ENCODE results near the gene VPS13C.
"Not testable (repeated sequence)": the region's sequence is repeated elsewhere in the genome, so short reads cannot be mapped to it uniquely, and the experiment has no call there.

Gene VPS13C

DNA sequence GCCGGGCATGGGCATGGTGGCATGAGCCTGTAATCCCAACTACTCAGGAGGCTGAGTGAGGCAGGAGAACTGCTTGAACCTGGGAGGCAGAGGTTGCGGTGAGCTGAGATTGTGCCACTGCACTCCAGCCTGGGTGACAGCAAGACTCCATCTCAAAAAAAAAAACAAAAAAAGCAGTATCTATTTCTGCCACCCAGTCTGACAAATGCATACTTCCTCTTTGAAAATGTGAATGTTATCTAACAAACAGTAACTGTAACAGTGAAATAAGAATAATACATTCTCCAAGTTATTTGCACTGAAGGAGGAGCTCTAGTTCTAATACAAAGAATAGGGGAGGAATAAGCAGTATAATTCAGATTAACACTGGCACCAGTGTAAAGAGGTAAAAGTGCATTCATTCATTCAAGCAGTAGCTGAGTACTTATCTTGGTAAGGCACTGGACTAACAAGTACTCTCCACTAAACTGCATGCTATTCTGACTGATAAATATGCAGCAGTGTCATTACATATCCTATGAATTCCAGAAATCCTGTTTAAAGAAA lies 12.9 kb downstream of the VPS13C start:
- no peak for DNase-seq (ENCODE audit: low read depth in 2 of 2)

DNA sequence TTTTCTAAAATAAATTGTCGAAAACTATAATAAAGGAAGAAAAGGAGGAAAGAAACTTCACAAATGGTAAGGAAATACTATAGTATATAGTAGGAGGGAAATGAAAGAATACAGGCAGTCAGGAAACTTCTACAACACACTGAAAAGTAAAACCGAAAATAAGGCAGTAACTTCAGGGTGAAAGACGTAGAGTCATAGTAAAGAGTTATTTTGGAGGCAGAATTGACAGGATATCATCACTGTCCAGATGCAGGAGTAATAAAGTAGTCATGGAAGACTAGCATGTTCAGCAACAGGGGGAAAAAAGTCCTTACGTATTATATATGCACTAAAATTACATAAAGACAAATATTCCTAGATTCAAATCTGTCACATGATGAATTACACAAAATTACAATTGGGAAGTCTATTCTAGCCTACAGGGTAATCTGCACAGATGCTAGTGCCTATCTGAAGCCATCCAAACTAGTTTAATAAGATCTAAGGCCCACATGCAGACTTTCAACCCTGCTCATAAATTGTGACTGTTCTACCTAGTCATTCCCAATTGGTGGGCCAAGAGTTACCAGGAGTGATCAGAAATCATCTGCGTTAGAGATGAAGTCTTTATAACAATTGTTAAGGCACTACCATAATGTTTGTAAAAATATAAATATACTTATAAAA lies 14.0 kb downstream of the VPS13C start:
- no peak for DNase-seq (ENCODE audit: low read depth in 2 of 2)

DNA sequence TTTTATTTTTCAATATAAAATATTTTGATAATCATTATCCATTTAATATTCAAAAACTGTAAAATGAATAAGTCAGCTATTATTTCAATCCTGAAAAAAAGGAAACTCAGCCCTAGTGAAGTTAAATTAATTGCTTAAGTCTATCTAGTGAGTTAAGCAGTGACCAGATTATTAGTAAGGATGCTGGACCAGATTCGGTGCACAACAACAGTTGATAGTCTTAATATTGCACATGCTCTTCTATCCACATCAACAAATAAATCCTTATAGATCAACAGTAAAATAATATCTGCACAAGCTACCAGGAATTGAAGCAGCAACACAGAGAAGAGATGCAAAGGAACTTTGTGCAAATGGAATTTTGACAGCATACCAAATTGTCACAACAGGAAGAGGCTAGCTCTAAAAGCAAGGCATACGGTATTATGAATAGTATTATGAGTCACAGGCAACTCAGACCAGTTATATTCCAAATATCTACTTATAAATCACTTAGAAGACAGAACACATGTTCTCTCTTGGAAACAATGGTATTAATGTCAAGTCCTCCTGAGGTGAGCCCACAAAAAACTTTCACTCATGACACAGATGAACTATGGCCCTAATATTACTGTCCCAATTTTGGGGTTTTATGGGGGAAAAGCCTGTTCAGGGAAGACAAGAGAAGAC lies 24.9 kb downstream of the VPS13C start:
- DNase-seq (ENCODE audit: low read depth in 2 of 2): no peak

DNA sequence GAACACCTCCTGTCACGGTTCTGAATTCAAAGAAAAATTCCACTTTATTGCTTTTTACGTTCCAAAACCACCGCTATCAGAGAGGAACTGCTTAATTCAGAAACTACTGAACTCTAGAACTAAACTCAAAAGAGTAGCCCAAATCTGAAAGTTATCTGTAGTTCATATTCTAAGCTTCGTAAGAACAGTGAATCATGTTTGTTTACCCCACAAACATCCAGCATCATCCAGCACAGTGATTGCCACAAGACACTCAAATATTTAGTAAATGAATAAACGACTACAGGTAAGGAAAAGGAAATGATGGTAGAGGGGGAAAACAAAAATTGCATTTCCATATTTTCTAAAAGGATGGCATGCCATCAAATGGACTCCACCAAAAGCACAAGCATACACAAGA lies 32.3 kb downstream of the VPS13C start:
- DNase-seq (ENCODE audit: low read depth in 2 of 2): no peak

DNA sequence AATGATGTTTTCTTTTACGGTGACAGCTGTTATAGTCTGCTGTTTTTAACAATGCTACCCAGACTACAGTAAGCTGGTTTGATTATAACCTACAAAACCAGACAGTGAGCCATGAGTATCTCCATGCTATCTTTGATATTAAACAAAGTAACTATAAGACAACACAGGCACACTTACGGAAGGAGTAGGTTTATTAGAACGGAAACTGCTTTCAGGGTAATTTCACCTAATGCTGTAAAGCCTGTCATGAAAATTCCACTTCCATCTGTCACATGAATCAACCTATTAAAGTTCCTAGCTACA lies 33.0 kb downstream of the VPS13C start:
- no peak for DNase-seq (ENCODE audit: low read depth in 2 of 2)

GRCh38 chr15:62026487-62027262 lies 33.6 kb downstream of the VPS13C start:
- DNase-seq (ENCODE audit: low read depth in 2 of 2): no peak

- DNase-seq (ENCODE audit: low read depth in 2 of 2): no peak
These were observed 38.2 kb downstream of the VPS13C start for GRCh38 chr15:62021991-62022600.

DNA sequence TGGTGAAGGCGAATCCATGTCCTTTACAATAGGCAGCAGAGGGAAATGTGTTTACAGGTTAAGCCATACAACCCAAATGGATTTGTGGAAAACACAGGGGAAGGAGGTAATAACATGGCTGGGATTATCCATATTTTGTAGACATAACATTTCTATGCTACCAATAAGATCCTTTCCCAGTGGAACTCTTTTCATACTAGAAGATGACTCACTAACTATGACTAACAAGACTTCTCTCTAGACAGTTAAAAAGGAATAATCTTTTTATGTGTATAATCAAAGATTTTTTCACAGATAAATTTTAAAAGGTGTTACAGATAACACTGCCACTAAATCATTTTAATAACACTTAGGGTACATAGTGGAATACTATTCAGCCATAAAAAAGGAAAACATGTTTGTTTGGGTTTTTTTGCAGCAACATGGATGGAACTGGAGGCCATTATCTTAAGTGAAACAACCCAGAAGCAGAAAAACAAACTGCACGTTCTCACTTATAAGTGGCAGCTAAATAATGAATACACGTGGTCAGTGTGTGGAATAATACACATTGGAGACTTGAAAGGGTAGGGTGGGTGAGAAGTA lies 39.6 kb downstream of the VPS13C start:
- no peak for DNase-seq (ENCODE audit: low read depth in 2 of 2)

- not testable (repeated sequence) for DNase-seq (ENCODE audit: low read depth in 2 of 2)
These were observed 54.9 kb downstream of the VPS13C start for GRCh38 chr15:62005354-62005753.

DNA sequence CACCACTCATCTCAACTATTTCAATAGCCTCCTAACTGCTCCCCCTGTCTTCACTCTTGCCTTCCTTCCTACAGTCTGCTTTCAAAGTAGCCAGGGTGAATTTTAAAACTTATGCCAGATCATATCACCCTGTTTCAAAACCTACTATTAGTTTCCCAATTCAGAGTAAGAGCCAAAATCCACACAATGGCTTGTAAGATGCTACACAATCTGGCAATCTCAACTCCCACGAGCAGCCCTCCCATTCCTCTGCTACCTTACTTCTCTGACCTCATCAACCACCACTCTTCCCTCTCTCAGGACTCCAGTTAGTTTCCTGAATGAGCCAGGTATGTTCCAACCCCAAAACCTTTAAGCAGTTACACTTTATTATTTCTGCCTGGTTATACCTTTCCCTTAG lies 62.5 kb downstream of the VPS13C start:
- no peak for DNase-seq (ENCODE audit: low read depth in 2 of 2)

GRCh38 chr15:61996056-61996635 lies 64.1 kb downstream of the VPS13C start:
- DNase-seq (ENCODE audit: low read depth in 2 of 2): no peak

DNA sequence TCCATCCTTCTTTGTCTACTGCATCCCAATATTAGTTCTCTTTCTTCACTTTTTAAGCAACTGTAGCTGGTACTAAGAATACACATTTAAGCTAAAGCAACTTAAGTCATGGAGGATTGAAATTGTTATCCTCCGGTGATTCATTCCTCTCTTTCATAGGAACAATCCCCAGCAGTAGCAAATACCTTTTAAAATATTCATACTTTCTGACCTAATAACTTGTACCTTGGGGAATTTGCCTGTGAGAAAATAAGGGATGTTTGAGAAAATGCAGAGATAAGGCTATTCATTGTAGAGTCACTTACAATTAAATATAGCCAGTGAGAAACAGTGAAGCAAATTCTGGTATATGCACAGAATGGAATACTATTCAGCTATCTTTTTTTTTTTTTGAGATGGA lies 66.0 kb downstream of the VPS13C start:
- DNase-seq (ENCODE audit: low read depth in 2 of 2): no peak

DNA sequence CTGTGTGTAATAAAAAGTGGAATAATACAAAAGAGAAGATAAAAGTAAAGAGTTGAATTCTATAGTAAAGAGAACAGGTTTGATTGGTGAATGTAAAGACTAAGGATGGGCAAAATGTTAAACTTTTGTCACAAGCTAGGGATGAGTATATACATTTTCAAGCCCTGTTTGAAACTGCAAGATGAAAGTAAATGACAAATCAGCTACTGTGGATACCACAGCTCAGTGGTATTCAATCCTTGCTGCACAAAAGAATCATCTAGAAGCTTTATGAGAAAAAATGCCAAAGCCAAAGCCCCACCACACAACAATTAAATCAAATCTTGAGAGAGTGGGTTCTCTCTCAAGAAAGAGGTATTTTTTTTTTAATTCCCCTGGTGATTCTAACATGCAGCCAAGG lies 67.7 kb downstream of the VPS13C start:
- DNase-seq (ENCODE audit: low read depth in 2 of 2): no peak

- no peak for DNase-seq (ENCODE audit: low read depth in 2 of 2)
These were observed 70.6 kb downstream of the VPS13C start for GRCh38 chr15:61989667-61990066.

GRCh38 chr15:61987824-61988223 lies 72.4 kb downstream of the VPS13C start:
- no peak for DNase-seq (ENCODE audit: low read depth in 2 of 2)

DNA sequence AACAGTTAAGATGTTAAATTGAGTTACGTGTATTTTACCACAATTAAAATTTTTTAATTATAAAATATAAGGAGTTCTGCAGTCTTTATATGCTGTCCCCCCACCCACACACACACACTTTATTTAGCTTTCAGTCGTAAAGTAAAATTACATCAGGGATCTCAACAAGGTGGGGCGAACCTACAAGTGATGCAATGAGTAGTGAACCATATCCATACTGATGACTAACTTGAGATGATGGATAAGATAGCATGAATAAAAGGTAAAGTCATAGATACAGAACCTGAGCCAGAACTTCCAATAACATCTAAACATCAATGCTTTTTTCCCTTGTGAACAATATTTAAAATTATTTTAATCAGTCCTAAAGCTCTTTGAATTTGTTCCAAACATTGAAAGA lies 77.2 kb downstream of the VPS13C start:
- no peak for DNase-seq (ENCODE audit: low read depth in 2 of 2)

DNA sequence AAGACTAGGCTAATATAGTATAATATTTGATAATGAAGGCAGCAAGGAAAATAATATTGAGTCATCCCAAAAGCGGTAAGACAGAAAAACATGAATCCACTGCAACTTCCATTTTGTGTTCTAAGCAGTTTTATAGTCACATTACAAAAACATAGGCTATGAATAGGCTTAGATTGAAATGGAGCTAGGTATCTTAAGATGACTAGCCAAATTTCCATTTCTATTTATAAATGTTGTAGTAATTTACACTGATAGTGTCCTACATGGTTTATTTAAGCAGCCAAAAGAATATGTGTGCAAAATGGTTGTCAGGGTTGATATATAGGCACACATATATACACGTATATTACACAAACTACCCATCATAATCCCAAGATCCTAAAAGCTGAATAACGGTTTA lies 82.0 kb downstream of the VPS13C start:
- DNase-seq (ENCODE audit: low read depth in 2 of 2): no peak

DNA sequence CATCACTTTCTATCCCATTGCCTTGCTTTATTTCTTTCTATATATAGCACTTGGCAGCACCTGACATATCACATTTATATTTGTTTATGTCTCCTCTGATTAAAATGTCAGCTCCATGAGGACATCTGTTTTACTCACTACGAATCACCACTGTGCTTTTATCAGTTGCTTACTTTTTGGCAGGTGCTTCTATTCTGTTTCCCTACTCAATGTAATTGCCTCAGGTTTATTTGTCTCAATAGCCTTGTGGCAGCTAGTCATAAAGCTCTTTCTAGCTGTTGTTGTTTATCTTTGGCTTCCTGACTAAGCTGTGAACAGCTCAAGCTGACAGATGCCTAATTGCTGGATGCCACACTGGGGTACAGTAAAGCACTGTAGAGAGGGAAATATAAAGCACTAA lies 85.5 kb downstream of the VPS13C start:
- DNase-seq (ENCODE audit: low read depth in 2 of 2): no peak

GRCh38 chr15:61974118-61974517 lies 86.1 kb downstream of the VPS13C start:
- no peak for DNase-seq (ENCODE audit: low read depth in 2 of 2)

GRCh38 chr15:61951949-61952348 lies 108.3 kb downstream of the VPS13C start:
- no peak for DNase-seq (ENCODE audit: low read depth in 2 of 2)

- DNase-seq (ENCODE audit: low read depth in 2 of 2): no peak
These were observed 113.5 kb downstream of the VPS13C start for GRCh38 chr15:61946778-61947177.

- DNase-seq (ENCODE audit: low read depth in 2 of 2): no peak
These were observed 116.3 kb downstream of the VPS13C start for GRCh38 chr15:61943992-61944391.
